ENCODE data around the gene RBM14. TPM values are rescaled to one million over a fixed set of nuclear protein-coding genes. Genes with fewer than 3 reads are reported as not detected.

The RBM14 gene
- total and polyA plus RNA-seq, 10 of the 15 experiments (the other 5 are each of a cell fraction or from before 2014, with no cell fraction given): 5.4 to 140 (median 44.5) TPM

DNA sequence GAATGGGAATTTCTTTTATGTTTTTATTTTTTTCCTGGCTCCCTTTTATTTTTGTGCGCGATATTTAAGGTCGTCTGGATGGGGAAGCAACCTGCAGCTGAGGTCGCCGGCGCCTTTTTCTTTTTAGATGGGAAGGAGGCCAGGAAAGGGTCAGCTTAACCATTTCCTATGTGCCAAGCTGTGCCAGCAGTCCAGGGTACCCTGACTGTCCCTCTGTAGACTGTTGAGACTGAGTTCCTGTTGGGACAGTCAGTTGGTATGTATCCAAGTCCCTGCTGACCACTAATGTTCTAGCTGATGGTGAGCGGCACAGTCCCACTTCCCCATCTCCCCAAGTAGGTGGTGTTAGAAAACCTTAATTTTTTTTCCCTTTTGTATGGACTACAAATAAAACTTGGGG lies 10.5 kb downstream of the RBM14 start (continued):
- TF ChIP-seq, protein P1, sequence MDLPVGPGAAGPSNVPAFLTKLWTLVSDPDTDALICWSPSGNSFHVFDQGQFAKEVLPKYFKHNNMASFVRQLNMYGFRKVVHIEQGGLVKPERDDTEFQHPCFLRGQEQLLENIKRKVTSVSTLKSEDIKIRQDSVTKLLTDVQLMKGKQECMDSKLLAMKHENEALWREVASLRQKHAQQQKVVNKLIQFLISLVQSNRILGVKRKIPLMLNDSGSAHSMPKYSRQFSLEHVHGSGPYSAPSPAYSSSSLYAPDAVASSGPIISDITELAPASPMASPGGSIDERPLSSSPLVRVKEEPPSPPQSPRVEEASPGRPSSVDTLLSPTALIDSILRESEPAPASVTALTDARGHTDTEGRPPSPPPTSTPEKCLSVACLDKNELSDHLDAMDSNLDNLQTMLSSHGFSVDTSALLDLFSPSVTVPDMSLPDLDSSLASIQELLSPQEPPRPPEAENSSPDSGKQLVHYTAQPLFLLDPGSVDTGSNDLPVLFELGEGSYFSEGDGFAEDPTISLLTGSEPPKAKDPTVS (IDR thresholded peaks at IDR 0.05; ENCODE audit: low read depth, low read length): no peak
- TF ChIP-seq POU2F2 (IDR thresholded peaks at IDR 0.05; ENCODE audit: borderline replicate concordance, low read depth, low read length) (no peak), ZBED1 (IDR thresholded peaks at IDR 0.05; ENCODE audit: borderline replicate concordance) (no peak), TCF3 (IDR thresholded peaks at IDR 0.05; ENCODE audit: borderline replicate concordance, insufficient read depth, low read depth, low read length) (no peak), RB1 (IDR thresholded peaks at IDR 0.05; ENCODE audit: borderline replicate concordance) (no peak), E2F4 (IDR thresholded peaks at IDR 0.05; ENCODE audit: low read depth, low read length) (no peak), MTA3 (IDR thresholded peaks at IDR 0.05; ENCODE audit: borderline replicate concordance, low read length) (no peak), RAD51 (IDR thresholded peaks at IDR 0.05) (no peak)
- TF ChIP-seq, protein P2, sequence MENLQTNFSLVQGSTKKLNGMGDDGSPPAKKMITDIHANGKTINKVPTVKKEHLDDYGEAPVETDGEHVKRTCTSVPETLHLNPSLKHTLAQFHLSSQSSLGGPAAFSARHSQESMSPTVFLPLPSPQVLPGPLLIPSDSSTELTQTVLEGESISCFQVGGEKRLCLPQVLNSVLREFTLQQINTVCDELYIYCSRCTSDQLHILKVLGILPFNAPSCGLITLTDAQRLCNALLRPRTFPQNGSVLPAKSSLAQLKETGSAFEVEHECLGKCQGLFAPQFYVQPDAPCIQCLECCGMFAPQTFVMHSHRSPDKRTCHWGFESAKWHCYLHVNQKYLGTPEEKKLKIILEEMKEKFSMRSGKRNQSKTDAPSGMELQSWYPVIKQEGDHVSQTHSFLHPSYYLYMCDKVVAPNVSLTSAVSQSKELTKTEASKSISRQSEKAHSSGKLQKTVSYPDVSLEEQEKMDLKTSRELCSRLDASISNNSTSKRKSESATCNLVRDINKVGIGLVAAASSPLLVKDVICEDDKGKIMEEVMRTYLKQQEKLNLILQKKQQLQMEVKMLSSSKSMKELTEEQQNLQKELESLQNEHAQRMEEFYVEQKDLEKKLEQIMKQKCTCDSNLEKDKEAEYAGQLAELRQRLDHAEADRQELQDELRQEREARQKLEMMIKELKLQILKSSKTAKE (IDR thresholded peaks at IDR 0.05; ENCODE audit: low read depth, poor library complexity, severe bottlenecking): no peak
